ENCODE measurements around the gene SLC25A6.
A peak's percentile ranks its signal among the peaks of the same experiment; 100 is the strongest.
"Not testable (repeated sequence)": the region's sequence is repeated elsewhere in the genome, so short reads cannot be mapped to it uniquely, and the experiment has no call there.

Gene SLC25A6

GRCh38 chrX:1390621-1391369, 1.1 kb downstream of the SLC25A6 start:
- Mint-ChIP-seq H3K27me3 (no peaks in the 10 kb centered on the region), H3K36me3 (peaks cover 61 to 77% of the 10 kb centered on the region in 2 donors), H3K27ac (peak overlapping the region; percentile 99), H3K4me1 (peaks cover 42 to 75% of the 10 kb centered on the region in 2 donors), H3K4me3 (peak overlapping the region; percentile 91 to 97), H3K9me3 (no peaks in the 10 kb centered on the region)
- ATAC-seq (replicated peaks) (no peak), DNase-seq (no peak)

DNA sequence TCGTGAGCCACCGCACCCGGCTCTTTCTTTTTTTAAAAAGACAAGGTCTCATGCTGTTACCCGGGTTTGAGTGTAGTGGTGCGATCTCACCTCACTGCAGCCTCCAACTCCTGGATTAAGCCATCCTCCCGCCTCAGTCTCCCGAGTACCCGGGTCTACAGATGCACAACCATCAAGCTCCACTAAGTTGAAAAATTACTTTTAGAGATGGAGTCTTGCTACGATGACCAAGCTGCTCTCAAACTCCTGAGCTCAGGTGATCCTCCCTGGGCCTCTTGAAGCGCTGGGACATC, 2.0 kb downstream of the SLC25A6 start:
- peaks cover 62 to 78% of the 10 kb centered on the region in 2 donors for H3K36me3 Mint-ChIP-seq
- peaks cover 36 to 67% of the 10 kb centered on the region in 2 donors for H3K4me1 Mint-ChIP-seq
- peak overlapping the region; percentile 14 for H3K27ac Mint-ChIP-seq

GRCh38 chrX:1389181-1389992, 2.5 kb downstream of the SLC25A6 start:
- Mint-ChIP-seq H3K27me3 (no peaks in the 10 kb centered on the region), H3K27ac (peak overlapping the region; percentile 81), H3K4me3 (peak overlapping the region; percentile 56 to 69), H3K36me3 (peaks cover 63 to 79% of the 10 kb centered on the region in 2 donors), H3K4me1 (peaks cover 35 to 68% of the 10 kb centered on the region in 2 donors), H3K9me3 (peaks cover 0 to 2% of the 10 kb centered on the region in 2 donors)
- ATAC-seq (replicated peaks) = no peak
- DNase-seq = no peak

More for the DNA sequence above, 2.0 kb downstream of the SLC25A6 start:
- peak overlapping the region; percentile 67 to 69 for H3K4me3 Mint-ChIP-seq
- DNase-seq (no peak), ATAC-seq (replicated peaks) (no peak)
- no peaks in the 10 kb centered on the region for H3K27me3 Mint-ChIP-seq
- no peaks in the 10 kb centered on the region for H3K9me3 Mint-ChIP-seq

- Mint-ChIP-seq H3K27ac (peak overlapping the region; percentile 93), H3K27me3 (no peaks in the 10 kb centered on the region), H3K36me3 (peaks cover 66 to 79% of the 10 kb centered on the region in 2 donors), H3K4me1 (peaks cover 29 to 60% of the 10 kb centered on the region in 2 donors), H3K9me3 (peaks cover 0 to 2% of the 10 kb centered on the region in 2 donors), H3K4me3 (peak overlapping the region; percentile 56 to 69)
- no peak for ATAC-seq (replicated peaks)
- DNase-seq = no peak
These were observed 3.3 kb downstream of the SLC25A6 start for GRCh38 chrX:1388651-1389050.

DNA sequence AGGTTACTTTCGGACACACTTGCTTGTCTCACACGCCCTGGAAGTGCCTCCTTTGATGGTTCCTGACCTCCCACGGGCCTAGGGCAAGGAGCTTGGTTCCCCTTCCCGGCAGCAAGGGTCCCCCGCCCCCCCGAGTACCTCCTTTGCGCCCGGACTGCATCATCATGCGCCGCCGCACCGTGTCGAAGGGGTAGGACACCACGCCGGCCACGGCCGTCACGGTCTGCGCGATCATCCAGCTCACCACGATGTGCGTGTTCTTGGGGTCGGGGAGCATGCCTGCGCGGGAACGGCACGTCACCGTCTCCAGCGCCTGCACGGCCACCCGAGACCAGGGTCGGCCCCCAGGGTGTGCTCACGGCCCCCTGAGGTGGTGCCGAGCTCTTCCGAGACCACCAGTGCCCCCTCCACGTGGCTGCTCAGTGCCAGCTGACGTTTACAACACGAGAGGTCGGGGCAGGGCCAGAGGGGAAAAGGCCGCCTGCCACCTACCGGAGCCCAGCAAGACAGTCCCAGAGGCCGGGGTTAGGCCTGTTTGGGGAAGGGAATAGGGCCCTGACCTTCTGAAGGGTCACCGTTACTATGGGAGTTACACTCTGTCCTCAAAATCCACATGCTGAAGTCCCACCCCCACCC, 4.7 kb downstream of the SLC25A6 start:
- ATAC-seq (replicated peaks) (no peak), DNase-seq (no peak)
- Mint-ChIP-seq H3K4me3 (peak overlapping the region in 1 of 2 donors; percentile 35), H3K27me3 (no peaks in the 10 kb centered on the region), H3K27ac (peak overlapping the region; percentile 93), H3K36me3 (peaks cover 72 to 83% of the 10 kb centered on the region in 2 donors), H3K9me3 (peaks cover 0 to 2% of the 10 kb centered on the region in 2 donors), H3K4me1 (peaks cover 26 to 53% of the 10 kb centered on the region in 2 donors)

- H3K4me1 Mint-ChIP-seq = peaks cover 28 to 55% of the 10 kb centered on the region in 2 donors
- peak overlapping the region in 1 of 2 donors; percentile 27 for H3K4me3 Mint-ChIP-seq
- peaks cover 74 to 83% of the 10 kb centered on the region in 2 donors for H3K36me3 Mint-ChIP-seq
- no peak for DNase-seq
- ATAC-seq (replicated peaks) = no peak
- peak overlapping the region; percentile 93 for H3K27ac Mint-ChIP-seq
- peaks cover 0 to 2% of the 10 kb centered on the region in 2 donors for H3K9me3 Mint-ChIP-seq
- no peaks in the 10 kb centered on the region for H3K27me3 Mint-ChIP-seq
These were observed 5.4 kb downstream of the SLC25A6 start for GRCh38 chrX:1386338-1387127.

GRCh38 chrX:1385253-1386223, 6.4 kb downstream of the SLC25A6 start:
- Mint-ChIP-seq H3K36me3 (peaks cover 68 to 77% of the 10 kb centered on the region in 2 donors), H3K27ac (peak overlapping the region; percentile 77), H3K27me3 (no peaks in the 10 kb centered on the region), H3K4me3 (peak overlapping the region; percentile 13 to 23), H3K9me3 (peaks cover 0 to 2% of the 10 kb centered on the region in 2 donors), H3K4me1 (peaks cover 28 to 52% of the 10 kb centered on the region in 2 donors)
- no peak for ATAC-seq (replicated peaks)
- DNase-seq = no peak

DNA sequence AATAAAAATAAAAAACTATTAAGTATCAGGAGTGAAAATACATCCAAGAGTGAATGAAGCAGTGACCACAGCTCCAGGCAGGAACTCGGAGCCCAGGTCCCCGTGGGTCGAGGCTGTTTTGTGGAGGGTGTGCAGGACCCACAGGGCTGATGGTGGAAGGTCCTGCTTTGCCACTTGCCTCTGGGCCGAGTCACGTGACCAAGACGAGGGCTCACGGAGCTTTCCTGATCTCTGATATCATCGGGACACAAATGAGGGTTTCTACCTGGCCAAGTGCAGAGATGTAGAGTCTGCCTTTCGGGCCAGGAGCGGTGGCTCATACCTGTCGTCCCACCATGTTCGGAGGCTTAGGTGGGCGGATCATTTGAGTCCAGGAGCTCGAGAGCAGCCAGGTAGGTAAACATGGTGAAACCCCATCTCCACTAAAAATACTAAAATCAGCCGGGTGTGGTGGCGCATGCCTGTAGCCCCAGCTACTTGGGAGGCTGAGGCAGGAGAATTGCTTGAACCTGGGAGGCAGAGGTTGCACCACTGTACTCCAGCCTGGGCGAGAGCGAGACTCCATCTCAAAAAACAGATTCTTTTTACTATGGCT, 7.2 kb downstream of the SLC25A6 start:
- peak overlapping the region; percentile 23 to 36 for H3K4me3 Mint-ChIP-seq
- H3K27ac Mint-ChIP-seq = peak overlapping the region; percentile 77
- H3K9me3 Mint-ChIP-seq = peaks cover 0 to 2% of the 10 kb centered on the region in 2 donors
- peaks cover 32 to 49% of the 10 kb centered on the region in 2 donors for H3K4me1 Mint-ChIP-seq
- peaks cover 65 to 77% of the 10 kb centered on the region in 2 donors for H3K36me3 Mint-ChIP-seq
- no peak for DNase-seq
- H3K27me3 Mint-ChIP-seq = no peaks in the 10 kb centered on the region
- no peak for ATAC-seq (replicated peaks)

DNA sequence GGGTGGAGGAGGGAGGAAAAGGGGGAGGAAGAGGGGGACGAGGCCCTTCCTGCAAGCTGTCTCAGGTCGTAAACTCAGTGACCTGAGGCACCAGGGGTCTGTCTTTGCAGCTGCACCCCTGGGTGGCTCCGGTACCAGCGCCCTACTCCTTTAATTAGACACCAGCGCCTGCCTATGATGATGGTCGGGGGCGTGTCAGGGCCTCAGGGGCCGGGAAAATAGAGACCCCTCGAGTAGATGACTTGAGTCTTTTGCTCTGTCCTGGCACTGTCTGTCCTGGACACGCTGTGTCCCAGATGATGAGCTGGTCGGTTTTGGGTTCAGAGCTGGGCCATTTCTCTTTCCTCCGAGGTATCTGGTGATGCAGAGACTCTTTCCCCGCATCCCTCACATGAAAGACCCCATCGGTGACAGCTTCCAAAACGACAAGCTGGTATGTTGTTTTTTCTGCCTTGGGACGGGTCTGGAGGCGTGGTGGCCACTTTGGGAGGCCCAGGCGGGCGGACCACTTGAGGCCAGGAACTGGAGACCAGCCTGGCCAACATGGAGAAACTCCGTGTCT, 11.2 kb downstream of the SLC25A6 start:
- H3K36me3 Mint-ChIP-seq = peaks cover 38 to 41% of the 10 kb centered on the region in 2 donors
- no peak overlapping the region for H3K4me3 Mint-ChIP-seq
- peaks cover 10 to 19% of the 10 kb centered on the region in 2 donors for H3K4me1 Mint-ChIP-seq
- peak overlapping the region; percentile 87 for H3K27ac Mint-ChIP-seq
- no peaks in the 10 kb centered on the region for H3K27me3 Mint-ChIP-seq
- DNase-seq (no peak), ATAC-seq (replicated peaks) (peak; percentile 18 to 20)
- H3K9me3 Mint-ChIP-seq = peaks cover 0 to 2% of the 10 kb centered on the region in 2 donors

DNA sequence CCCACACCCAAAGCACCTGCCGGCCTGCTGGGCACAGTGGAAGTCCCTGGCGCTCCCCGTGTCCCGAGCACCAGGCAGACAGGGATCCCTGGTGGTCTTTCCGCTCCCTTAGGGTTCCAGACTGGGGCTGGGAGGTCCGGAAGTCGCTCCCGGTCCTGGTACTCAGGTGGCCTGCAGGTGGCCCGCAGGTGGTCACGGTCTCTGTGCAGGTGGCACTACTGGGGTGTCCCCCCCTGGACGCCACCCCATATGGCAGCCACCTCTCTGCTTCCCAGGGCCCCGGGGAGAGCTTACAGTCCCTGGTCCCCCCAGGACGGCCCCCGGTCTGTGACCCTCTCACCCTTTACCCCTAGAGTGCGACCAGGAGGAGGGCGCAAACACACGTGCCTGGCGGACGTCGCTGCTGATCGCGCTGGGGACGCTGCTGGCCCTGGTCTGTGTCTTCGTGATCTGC, 13.6 kb downstream of the SLC25A6 start:
- Mint-ChIP-seq H3K4me1 (peaks cover 7 to 14% of the 10 kb centered on the region in 2 donors), H3K27me3 (no peaks in the 10 kb centered on the region), H3K4me3 (no peak overlapping the region), H3K27ac (no peak overlapping the region), H3K9me3 (no peaks in the 10 kb centered on the region), H3K36me3 (peaks cover 17 to 18% of the 10 kb centered on the region in 2 donors)
- ATAC-seq (replicated peaks) = no peak
- DNase-seq = no peak

DNA sequence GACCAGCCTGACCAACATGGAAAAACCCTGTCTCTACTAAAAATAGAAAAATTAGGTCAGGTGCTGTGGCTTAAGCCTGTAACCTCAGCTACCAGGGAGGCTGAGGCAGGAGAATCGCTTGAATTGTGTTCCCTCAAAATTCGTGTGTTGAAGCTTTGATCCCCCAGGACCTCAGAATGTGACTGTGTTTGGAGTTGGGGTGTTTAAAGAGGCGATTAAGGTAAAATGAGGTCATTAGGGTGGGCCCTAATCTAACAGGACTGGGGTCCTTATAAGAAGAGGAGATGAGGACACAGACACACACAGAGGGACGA, 23.6 kb downstream of the SLC25A6 start:
- H3K27ac Mint-ChIP-seq = peak overlapping the region; percentile 79
- H3K4me1 Mint-ChIP-seq = no peaks in the 10 kb centered on the region
- no peaks in the 10 kb centered on the region for H3K27me3 Mint-ChIP-seq
- no peak for DNase-seq
- no peak overlapping the region for H3K4me3 Mint-ChIP-seq
- ATAC-seq (replicated peaks) = no peak
- H3K9me3 Mint-ChIP-seq = no peaks in the 10 kb centered on the region
- H3K36me3 Mint-ChIP-seq = peaks cover 12 to 13% of the 10 kb centered on the region in 2 donors

- not testable (repeated sequence) for DNase-seq; H3K9me3 Mint-ChIP-seq; ATAC-seq (replicated peaks); H3K27me3 Mint-ChIP-seq; H3K27ac Mint-ChIP-seq; H3K4me1 Mint-ChIP-seq; H3K4me3 Mint-ChIP-seq
- peaks cover 19 to 21% of the 10 kb centered on the region in 2 donors for H3K36me3 Mint-ChIP-seq
These were observed 25.6 kb downstream of the SLC25A6 start for GRCh38 chrX:1366363-1366762.

Data from stimulated activated naive B cell treated with anti-CD40 and anti-IgM and Interleukin-4, amounts not matched to agents 10 μg/mL and 1 μg/mL and 100 μg/mL, for 72 hours (primary cell).